GM06990 (cell line): ENCODE data around the gene PRAF2.

Source experiments
- DNase-seq: peaks from one replicate; pipeline ENCODE4 v3.0.0-alpha.2; 2011; ENCODE audit not compliant: insufficient read length; ENCODE audit errors: extremely low read depth
- H3K27me3 ChIP-seq: replicated peaks from 2 replicates; pipeline ENCODE4 v1.6.0; 2011; ENCODE audit warnings: low read length; ENCODE audit not compliant: control insufficient read depth, insufficient read depth
- H3K36me3 ChIP-seq: 2 replicates; pipeline ENCODE4 v1.5.1; 2011; ENCODE audit warnings: low read length; ENCODE audit not compliant: control insufficient read depth, insufficient read depth
- H3K4me3 ChIP-seq: replicated peaks from 2 replicates; pipeline ENCODE4 v1.5.1; 2011; ENCODE audit warnings: low read depth, mild to moderate bottlenecking, control low read depth, low read length
- CTCF ChIP-seq: IDR thresholded peaks from 2 replicates; pipeline ENCODE4 v1.5.1; 2011; ENCODE audit warnings: low read length, control low read depth, mild to moderate bottlenecking, inconsistent platforms; ENCODE audit not compliant: insufficient read depth, poor library complexity, severe bottlenecking

Gene PRAF2

GRCh38 chrX:49089553-49089952 is 15.8 kb upstream of the PRAF2 start:
- TF ChIP-seq CTCF: no peak
- H3K4me3 ChIP-seq: no peak overlapping the region

GRCh38 chrX:49082271-49082871 is 8.6 kb upstream of the PRAF2 start:
- H3K27me3 ChIP-seq: no peaks in the 10 kb centered on the region
- no peak for TF ChIP-seq CTCF
- no peak overlapping the region for H3K4me3 ChIP-seq
- no peak for DNase-seq
- H3K36me3 ChIP-seq: no peaks in the 10 kb centered on the region; the same call in 1 of the 2 replicates

More at GRCh38 chrX:49089553-49089952, 15.8 kb upstream of the PRAF2 start:
- DNase-seq: no peak
- H3K36me3 ChIP-seq: no peaks in the 10 kb centered on the region
- no peaks in the 10 kb centered on the region for H3K27me3 ChIP-seq

- TF ChIP-seq CTCF: no peak
- Histone ChIP-seq H3K36me3 (peaks cover 2% of the 10 kb centered on the region; the same call in 1 of the 2 replicates), H3K27me3 (no peaks in the 10 kb centered on the region), H3K4me3 (peak within 1 kb of the TSS; percentile 75)
- peak; percentile 76 for DNase-seq
These were observed 6.0 kb upstream of the PRAF2 start, which contains the start of gene WDR45 for GRCh38 chrX:49079489-49080428. TSS of gene WDR45 (minus strand) at chrX:49079887. CDS start at chrX:49078095, 1,792 bp downstream.

GRCh38 chrX:49077941-49078340 is 4.1 kb upstream of the PRAF2 start:
- no peak for TF ChIP-seq CTCF
- Histone ChIP-seq H3K36me3 (peaks cover 2% of the 10 kb centered on the region; the same call in 1 of the 2 replicates), H3K4me3 (no peak overlapping the region), H3K27me3 (no peaks in the 10 kb centered on the region)
- no peak for DNase-seq

GRCh38 chrX:49075347-49075746 is 1.5 kb upstream of the PRAF2 start:
- no peaks in the 10 kb centered on the region for H3K27me3 ChIP-seq
- no peak for TF ChIP-seq CTCF
- peaks cover 2% of the 10 kb centered on the region; the same call in 1 of the 2 replicates for H3K36me3 ChIP-seq
- DNase-seq: no peak
- no peak overlapping the region for H3K4me3 ChIP-seq
